Uterus (tissue), 4 donors: Measurements from ENCODE around the gene PCDHGA7. TPM values are rescaled to one million over a fixed set of nuclear protein-coding genes. Genes with fewer than 3 reads are reported as not detected.
"Not testable (repeated sequence)": the region's sequence is repeated elsewhere in the genome, so short reads cannot be mapped to it uniquely, and the experiment has no call there.

Source experiments
- DNase-seq, 2 donors: peaks; one replicate each; pipeline ENCODE4 v3.0.0-alpha.2; 2019 to 2020
- H3K27ac ChIP-seq, 2 donors: fragments of 200-600 bp; sonication (generic); 1 replicate in 1 of 2; 2 replicates in 1 of 2; pipeline ENCODE4 v1.5.1; 2016 to 2018
- H3K27me3 ChIP-seq, 2 donors: fragments of 200-600 bp; sonication (generic); one replicate each; pipeline ENCODE4 v1.5.1; 2018 to 2019; ENCODE audit warnings: control low read depth in 1 of 2
- H3K36me3 ChIP-seq, 2 donors: fragments of 200-600 bp; sonication (generic); one replicate each; pipeline ENCODE4 v1.5.1; 2019; ENCODE audit warnings: control low read depth in 1 of 2
- H3K4me1 ChIP-seq, 2 donors: fragments of 200-600 bp; sonication (generic); one replicate each; pipeline ENCODE4 v1.5.1; 2018 to 2019; ENCODE audit warnings: control low read depth in 1 of 2
- H3K4me3 ChIP-seq, 2 donors: fragments of 200-600 bp; sonication (generic); 1 replicate in 1 of 2; 2 replicates in 1 of 2; pipeline ENCODE4 v1.5.1; 2018 to 2019; ENCODE audit warnings: mild to moderate bottlenecking in 1 of 2
- H3K9me3 ChIP-seq, 2 donors: fragments of 200-600 bp; sonication (generic); one replicate each; pipeline ENCODE4 v1.5.1; 2019; ENCODE audit warnings: control low read depth in 1 of 2
- CTCF ChIP-seq, 4 experiments: fragments of 200-600 bp in 2 of 4; fragments of 450-650 bp in 2 of 4; sonication (generic) in 2 of 4; IDR thresholded peaks; one replicate each; pipeline ENCODE4 v1.5.1; 2016 to 2019; ENCODE audit warnings: antibody characterized with exemption in 4 of 4, mild to moderate bottlenecking in 2 of 4, moderate library complexity in 1 of 4
- POLR2A ChIP-seq, 2 donors: fragments of 450-650 bp; IDR thresholded peaks; one replicate each; pipeline ENCODE4 v1.6.1; 2016; ENCODE audit warnings: antibody characterized with exemption in 2 of 2, mild to moderate bottlenecking in 1 of 2, moderate library complexity in 1 of 2
- intact Hi-C: fragments of 100-400 bp; cut with DNase I; formaldehyde crosslinking; loops from one replicate; pipeline ENCODE4 v1.15.1; 2023; ENCODE audit warnings: low total_unique reads
- total RNA-seq, 4 donors: library from RNA; depleted of rRNA in 3 of 4; stranded (reverse); fragments of >200 nt in 3 of 4; gene quantifications; one replicate each; pipeline versions ENCODE4 v1.1.0 to v1.2.4, GENCODE V29; 2014 to 2023
- donor health status: DM: yes; HTN: yes; CAD: no.

Gene PCDHGA7
- total RNA-seq, 4 donors from 2014 or later: 10.0 to 14.1 (median 11.8) TPM

- Histone ChIP-seq H3K4me1 (no peaks in the 10 kb centered on the region), H3K9me3 (peaks cover 0 to 86% of the 10 kb centered on the region in 2 donors), H3K27me3 (no peaks in the 10 kb centered on the region), H3K4me3 (no peak overlapping the region), H3K36me3 (no peaks in the 10 kb centered on the region), H3K27ac (no peak overlapping the region)
- DNase-seq: no peak
- no peak for TF ChIP-seq CTCF (IDR thresholded peaks at IDR 0.05)
- no peak for TF ChIP-seq POLR2A (IDR thresholded peaks at IDR 0.05)
- intact Hi-C loops: no loop called here
Measured at GRCh38 chr5:141389153-141390042, 6.9 kb downstream of the PCDHGA7 start.

GRCh38 chr5:141392429-141393198, 10.1 kb downstream of the PCDHGA7 start, which contains the start of gene PCDHGA8:
TSS of gene PCDHGA8 (plus strand) at chr5:141392633. CDS start at chr5:141392814, 181 bp downstream.
- no peaks in the 10 kb centered on the region for H3K36me3 ChIP-seq
- no peaks in the 10 kb centered on the region for H3K4me1 ChIP-seq
- peaks cover 0 to 82% of the 10 kb centered on the region in 2 donors for H3K9me3 ChIP-seq
- H3K27ac ChIP-seq: no peak within 1 kb of the TSS
- intact Hi-C loops: no loop called here
- TF ChIP-seq CTCF (IDR thresholded peaks at IDR 0.05): no peak
- TF ChIP-seq POLR2A (IDR thresholded peaks at IDR 0.05): no peak
- no peak for DNase-seq
- H3K4me3 ChIP-seq: no peak within 1 kb of the TSS
- H3K27me3 ChIP-seq: no peaks in the 10 kb centered on the region

GRCh38 chr5:141393267-141393666, 10.7 kb downstream of the PCDHGA7 start:
- H3K27me3 ChIP-seq: no peaks in the 10 kb centered on the region
- peaks cover 0 to 84% of the 10 kb centered on the region in 2 donors for H3K9me3 ChIP-seq
- H3K4me1 ChIP-seq: no peaks in the 10 kb centered on the region
- no peak overlapping the region for H3K4me3 ChIP-seq
- DNase-seq: no peak
- intact Hi-C loops: no loop called here
- TF ChIP-seq POLR2A (IDR thresholded peaks at IDR 0.05) (no peak), CTCF (IDR thresholded peaks at IDR 0.05) (no peak)
- H3K36me3 ChIP-seq: no peaks in the 10 kb centered on the region
- H3K27ac ChIP-seq: no peak overlapping the region

GRCh38 chr5:141394401-141395187, 12.1 kb downstream of the PCDHGA7 start:
- not testable (repeated sequence) for DNase-seq, H3K27ac ChIP-seq

More at GRCh38 chr5:141394401-141395187, 12.1 kb downstream of the PCDHGA7 start:
- H3K4me1 ChIP-seq, H3K27me3 ChIP-seq, H3K4me3 ChIP-seq, H3K36me3 ChIP-seq, intact Hi-C loops: not testable (repeated sequence)
- peaks cover 0 to 81% of the 10 kb centered on the region in 2 donors for H3K9me3 ChIP-seq
